NB4 (cell line): ENCODE data around the gene KRT16.
"Not testable (repeated sequence)": the region's sequence is repeated elsewhere in the genome, so short reads cannot be mapped to it uniquely, and the experiment has no call there.

Source experiments
- DNase-seq: peaks from one replicate; pipeline ENCODE4 v3.0.0; 2010; ENCODE audit warnings: low read depth
- H3K4me3 ChIP-seq: one replicate; pipeline ENCODE4 v1.5.1; 2011; ENCODE audit warnings: mild to moderate bottlenecking, low read depth, low read length, moderate library complexity
- MYC ChIP-seq: IDR thresholded peaks from 2 replicates; pipeline ENCODE4 v1.6.1; 2011; ENCODE audit warnings: low read depth, low read length
- POLR2A ChIP-seq: IDR thresholded peaks from 2 replicates; pipeline ENCODE4 v1.6.1; 2011; ENCODE audit warnings: mild to moderate bottlenecking; ENCODE audit not compliant: insufficient read length; ENCODE audit errors: extremely low read depth
- TF ChIP-seq, protein P1 (sequence below): IDR thresholded peaks from one replicate; pipeline ENCODE4 v1.5.1; 2012; ENCODE audit warnings: low read depth, low read length
- TF ChIP-seq, protein P2 (sequence below): IDR thresholded peaks from 2 replicates; pipeline ENCODE4 v1.6.1; 2011; ENCODE audit warnings: low read depth, low read length

Gene KRT16

DNA sequence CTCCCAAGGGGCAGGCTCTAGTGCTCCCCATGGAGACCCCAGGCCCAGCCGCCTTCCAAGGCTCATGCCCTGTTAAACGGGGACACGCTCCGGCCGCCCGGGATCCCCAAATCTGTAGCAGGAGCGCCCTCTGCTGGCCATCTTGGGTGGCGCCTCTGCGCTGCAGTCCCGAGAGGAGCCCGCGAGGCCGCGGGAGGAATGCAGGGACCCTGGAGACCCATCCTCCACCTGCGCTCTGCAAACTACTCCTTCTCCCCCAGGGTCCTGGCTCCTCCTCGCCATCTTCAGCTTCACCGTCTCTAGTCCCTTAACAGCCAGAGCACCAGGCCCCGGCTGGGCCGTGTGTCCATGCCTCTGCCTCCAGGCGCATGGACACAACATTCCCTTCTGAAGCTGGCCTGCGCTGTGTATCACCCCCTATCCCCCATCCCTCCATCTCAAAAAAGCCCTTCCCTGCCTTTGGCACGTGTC, 35.4 kb upstream of the KRT16 start:
- no peak overlapping the region for H3K4me3 ChIP-seq
- peak; percentile 74 for DNase-seq
- TF ChIP-seq POLR2A (no peak), MYC (peak; percentile 45; the same call in 1 of the 2 replicates)
- TF ChIP-seq, protein P1, sequence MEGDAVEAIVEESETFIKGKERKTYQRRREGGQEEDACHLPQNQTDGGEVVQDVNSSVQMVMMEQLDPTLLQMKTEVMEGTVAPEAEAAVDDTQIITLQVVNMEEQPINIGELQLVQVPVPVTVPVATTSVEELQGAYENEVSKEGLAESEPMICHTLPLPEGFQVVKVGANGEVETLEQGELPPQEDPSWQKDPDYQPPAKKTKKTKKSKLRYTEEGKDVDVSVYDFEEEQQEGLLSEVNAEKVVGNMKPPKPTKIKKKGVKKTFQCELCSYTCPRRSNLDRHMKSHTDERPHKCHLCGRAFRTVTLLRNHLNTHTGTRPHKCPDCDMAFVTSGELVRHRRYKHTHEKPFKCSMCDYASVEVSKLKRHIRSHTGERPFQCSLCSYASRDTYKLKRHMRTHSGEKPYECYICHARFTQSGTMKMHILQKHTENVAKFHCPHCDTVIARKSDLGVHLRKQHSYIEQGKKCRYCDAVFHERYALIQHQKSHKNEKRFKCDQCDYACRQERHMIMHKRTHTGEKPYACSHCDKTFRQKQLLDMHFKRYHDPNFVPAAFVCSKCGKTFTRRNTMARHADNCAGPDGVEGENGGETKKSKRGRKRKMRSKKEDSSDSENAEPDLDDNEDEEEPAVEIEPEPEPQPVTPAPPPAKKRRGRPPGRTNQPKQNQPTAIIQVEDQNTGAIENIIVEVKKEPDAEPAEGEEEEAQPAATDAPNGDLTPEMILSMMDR: peak; percentile 71
- TF ChIP-seq, protein P2, sequence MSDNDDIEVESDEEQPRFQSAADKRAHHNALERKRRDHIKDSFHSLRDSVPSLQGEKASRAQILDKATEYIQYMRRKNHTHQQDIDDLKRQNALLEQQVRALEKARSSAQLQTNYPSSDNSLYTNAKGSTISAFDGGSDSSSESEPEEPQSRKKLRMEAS: peak; percentile 26; the same call in 1 of the 2 replicates

DNA sequence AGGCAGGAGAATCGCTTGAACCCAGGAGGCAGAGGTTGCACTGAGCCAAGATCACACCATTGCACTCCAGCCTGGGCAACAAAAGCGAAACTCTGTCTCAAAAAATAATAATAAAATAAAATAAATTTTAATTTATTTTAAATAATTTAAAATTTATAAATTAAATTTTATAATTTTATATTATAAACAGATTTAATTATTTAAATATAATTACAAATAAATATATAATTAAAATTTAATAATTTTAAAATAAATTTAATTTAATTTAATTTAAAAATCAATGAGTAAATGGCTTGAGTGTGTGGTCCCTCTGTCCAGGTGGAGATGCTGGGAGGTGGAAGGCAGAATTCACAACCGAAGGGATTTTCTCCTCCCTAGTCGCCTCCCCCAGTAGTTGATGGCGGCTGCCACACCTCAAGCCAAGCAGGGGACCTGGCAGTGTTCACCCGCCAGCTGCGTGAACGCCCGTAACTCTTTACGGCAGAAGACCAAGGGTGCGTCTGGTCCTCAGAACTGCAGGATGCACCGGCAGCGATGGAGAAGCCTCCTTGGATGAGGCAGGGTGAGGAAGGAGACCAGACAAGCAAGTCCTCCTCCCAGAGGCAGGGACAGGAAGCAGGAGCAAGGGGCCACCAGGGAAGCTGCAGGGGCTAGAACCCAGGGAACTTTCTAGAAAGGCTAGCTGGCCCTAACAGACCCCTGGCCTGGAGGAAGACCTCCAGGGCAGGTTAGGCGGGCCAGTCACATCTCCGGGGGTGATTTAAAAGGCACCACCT, 34.7 kb upstream of the KRT16 start:
- DNase-seq: no peak
- TF ChIP-seq POLR2A: no peak
- TF ChIP-seq, protein P1: no peak
- no peak for TF ChIP-seq MYC
- TF ChIP-seq, protein P2: no peak
- no peak overlapping the region for H3K4me3 ChIP-seq

DNA sequence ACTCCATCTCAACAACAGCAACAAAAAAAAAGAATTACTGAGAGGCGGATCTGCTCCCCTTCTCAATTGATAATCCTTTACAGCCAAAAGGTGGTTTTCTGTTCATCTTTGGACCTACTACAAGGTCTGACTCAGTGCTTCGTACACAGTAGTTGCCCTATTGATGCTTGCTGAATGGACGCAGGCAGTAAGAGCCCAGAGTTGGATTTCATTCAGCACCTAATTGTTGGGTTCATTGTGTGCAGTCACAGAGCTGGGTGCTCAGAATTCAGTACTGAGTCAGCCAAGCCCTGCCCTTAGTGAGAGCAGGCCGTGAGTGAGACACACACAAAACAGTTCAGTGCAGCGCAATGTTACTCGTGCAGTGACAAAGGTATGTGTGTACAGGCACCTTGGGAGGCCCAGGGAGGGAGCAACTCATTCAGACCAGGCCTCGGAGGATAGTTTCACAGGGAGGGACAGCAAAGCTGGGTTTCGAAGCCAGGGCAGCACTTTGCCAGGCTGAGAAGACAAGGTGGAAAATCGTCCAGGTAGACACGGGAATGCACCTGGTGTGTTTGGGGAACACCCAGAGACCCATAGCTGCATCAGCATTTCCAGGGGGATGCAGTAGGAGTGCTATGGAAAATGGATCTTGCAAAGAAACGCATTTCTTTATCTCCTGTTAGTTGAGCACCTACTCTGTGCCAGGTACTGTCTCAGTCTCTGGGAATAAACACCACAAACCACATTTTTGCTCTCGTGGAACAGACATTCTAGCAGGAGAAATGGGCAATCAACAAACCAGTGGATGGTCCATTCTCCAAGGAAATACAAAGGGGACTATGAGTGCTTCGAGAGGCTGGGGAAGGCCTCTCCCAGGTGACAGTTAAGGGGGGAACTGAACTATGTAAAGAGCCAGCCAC, 29.9 kb upstream of the KRT16 start:
- TF ChIP-seq MYC (no peak), POLR2A (no peak)
- TF ChIP-seq, protein P2: no peak
- TF ChIP-seq, protein P1: no peak
- H3K4me3 ChIP-seq: no peak overlapping the region
- DNase-seq: no peak

DNA sequence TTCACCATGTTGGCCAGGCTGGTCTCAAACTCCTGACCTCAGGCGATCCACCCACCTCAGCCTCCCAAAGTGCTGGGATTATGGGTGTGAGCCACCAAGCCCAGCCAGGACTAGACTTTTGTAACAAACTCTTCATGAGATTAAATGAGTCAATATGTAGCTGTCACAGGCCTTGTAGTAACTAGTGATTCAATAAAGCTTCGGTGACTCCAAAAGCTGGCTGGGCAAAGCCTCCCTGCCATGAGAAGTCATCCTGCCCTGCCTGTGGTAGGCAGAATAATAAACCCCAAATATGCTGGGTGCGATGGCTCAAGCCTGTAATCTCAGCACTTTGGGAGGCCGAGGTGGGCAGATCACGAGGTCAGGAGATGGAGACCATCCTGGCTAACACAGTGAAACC, 28.0 kb upstream of the KRT16 start:
- H3K4me3 ChIP-seq, DNase-seq: not testable (repeated sequence)

DNA sequence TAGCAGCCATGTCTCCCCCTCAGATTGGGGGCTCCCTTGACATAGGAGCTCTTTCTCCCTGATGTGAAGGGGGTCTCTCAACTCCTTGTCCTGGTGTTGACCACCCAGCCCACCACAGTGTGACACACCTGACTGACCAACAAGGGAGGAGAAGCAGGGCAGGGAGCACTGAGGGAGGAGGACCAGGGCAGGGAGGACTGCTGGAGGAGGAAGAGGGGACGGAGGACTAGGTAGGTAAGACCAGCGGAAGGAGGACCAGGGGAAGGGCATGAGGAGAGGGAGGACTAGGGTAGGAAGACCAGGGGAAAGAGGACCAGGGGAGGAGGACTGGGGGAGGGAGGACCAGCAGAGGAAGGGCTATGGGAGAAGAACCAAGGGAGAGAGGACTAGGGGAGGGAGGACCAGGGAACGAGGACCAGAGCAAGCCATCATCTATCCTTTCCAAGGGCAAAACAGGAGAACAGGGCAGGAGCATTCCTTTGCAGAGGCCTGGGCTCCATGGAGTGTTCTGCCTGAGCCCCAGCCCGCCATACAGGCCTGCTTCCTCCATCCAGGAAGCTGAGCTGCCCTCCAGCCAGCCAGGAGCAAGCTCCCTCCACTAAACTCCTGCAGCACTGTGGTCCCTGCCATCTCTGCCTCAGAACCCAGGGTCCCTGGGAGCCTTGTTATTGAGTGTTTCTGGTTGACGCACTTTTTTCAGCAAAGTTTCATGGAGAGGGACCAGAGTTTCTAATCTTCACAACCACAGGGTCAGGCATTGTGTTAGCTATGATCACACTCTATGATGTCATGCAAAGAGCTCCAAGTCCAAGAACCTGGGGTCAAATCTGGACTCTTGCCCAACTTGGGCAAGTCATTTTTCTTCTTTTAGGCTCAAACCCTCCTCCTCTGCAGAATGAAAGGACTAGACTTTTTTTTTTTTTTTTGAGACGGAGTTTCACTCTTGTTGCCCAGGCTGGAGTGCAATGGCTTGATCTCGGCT, 27.2 kb upstream of the KRT16 start:
- TF ChIP-seq MYC (no peak), POLR2A (no peak)
- TF ChIP-seq, protein P1: no peak
- TF ChIP-seq, protein P2: no peak
- no peak overlapping the region for H3K4me3 ChIP-seq
- DNase-seq: no peak
